HCT116 (cell line): Measurements from ENCODE around the gene PARVB.

Experiments used
- EGR1 ChIP-seq: IDR thresholded peaks from 2 replicates; pipeline ENCODE4 v1.6.1; 2012; ENCODE audit warnings: low read depth
- EZH2phosphoT487 ChIP-seq: fragments of 200-600 bp; IDR thresholded peaks from 2 replicates; pipeline ENCODE4 v1.6.1; 2018; ENCODE audit warnings: antibody characterized with exemption, borderline replicate concordance
- POLR2A ChIP-seq: IDR thresholded peaks from 2 replicates; pipeline ENCODE4 v1.7.0; 2011; ENCODE audit warnings: borderline replicate concordance; ENCODE audit not compliant: insufficient read depth, insufficient read length; ENCODE audit errors: extremely low read depth
- TF ChIP-seq, protein P1 (sequence below): IDR thresholded peaks from 2 replicates; pipeline ENCODE4 v1.6.1; 2012

- TF ChIP-seq EZH2phosphoT487 (no peak), POLR2A (no peak), EGR1 (no peak)
- TF ChIP-seq, protein P1, sequence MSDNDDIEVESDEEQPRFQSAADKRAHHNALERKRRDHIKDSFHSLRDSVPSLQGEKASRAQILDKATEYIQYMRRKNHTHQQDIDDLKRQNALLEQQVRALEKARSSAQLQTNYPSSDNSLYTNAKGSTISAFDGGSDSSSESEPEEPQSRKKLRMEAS = no peak
Observed at GRCh38 chr22:44080936-44081861, 57.1 kb downstream of the PARVB start.
